Tibial artery (tissue), 4 donors: ENCODE measurements around the gene KCTD1.

ENCODE experiments used
- DNase-seq, 2 donors: peaks; one replicate each; pipeline ENCODE4 v3.0.0-alpha.2; 2019
- H3K27ac ChIP-seq, 2 donors: fragments of 200-600 bp; sonication (generic) in 1 of 2; 1 replicate in 1 of 2; 2 replicates in 1 of 2; pipeline ENCODE4 v1.5.1; 2018 to 2019; ENCODE audit warnings: mild to moderate bottlenecking in 1 of 2
- H3K27me3 ChIP-seq, 2 donors: fragments of 200-600 bp; sonication (generic) in 1 of 2; one replicate each; pipeline versions ENCODE4 v1.5.1 to v1.6.0; 2016 to 2019
- H3K36me3 ChIP-seq, 3 donors: fragments of 200-600 bp; sonication (generic) in 2 of 3; one replicate each; pipeline ENCODE4 v1.5.1; 2016 to 2019; ENCODE audit warnings: mild to moderate bottlenecking in 2 of 3
- H3K4me1 ChIP-seq, 4 donors: fragments of 200-600 bp; sonication (generic) in 2 of 4; 1 replicate in 3 of 4; 2 replicates in 1 of 4; pipeline ENCODE4 v1.5.1; 2016 to 2019
- H3K4me3 ChIP-seq, 2 donors: fragments of 200-600 bp; sonication (generic) in 1 of 2; 1 replicate in 1 of 2; 2 replicates in 1 of 2; pipeline ENCODE4 v1.5.1; 2018 to 2019; ENCODE audit warnings: mild to moderate bottlenecking in 2 of 2
- H3K9me3 ChIP-seq, 3 donors: fragments of 200-600 bp; sonication (generic) in 1 of 3; one replicate each; pipeline ENCODE4 v1.5.1; 2016 to 2019
- CTCF ChIP-seq, 2 experiments: fragments of 200-600 bp in 1 of 2; fragments of 450-650 bp in 1 of 2; IDR thresholded peaks; one replicate each; pipeline ENCODE4 v1.5.1; 2017 to 2019; ENCODE audit warnings: antibody characterized with exemption in 2 of 2, mild to moderate bottlenecking in 1 of 2, moderate library complexity in 1 of 2
- intact Hi-C: fragments of 100-400 bp; cut with DNase I; formaldehyde crosslinking; loops from one replicate; pipeline ENCODE4 v1.15.0; 2023; ENCODE audit warnings: low total_unique reads

The KCTD1 gene

GRCh38 chr18:26548415-26549262, at the start of gene KCTD1:
Gene KCTD1 (minus strand): TSS chr18:26548553. CDS start chr18:26548536, 17 bp downstream.
- no peak for TF ChIP-seq CTCF (IDR thresholded peaks at IDR 0.05)
- H3K4me1 ChIP-seq: peaks cover 0 to 51% (median 30%) of the 10 kb centered on the region in 4 donors
- H3K27me3 ChIP-seq: no peaks in the 10 kb centered on the region
- H3K9me3 ChIP-seq: no peaks in the 10 kb centered on the region
- no peaks in the 10 kb centered on the region for H3K36me3 ChIP-seq
- peak; percentile 72 to 83 for DNase-seq
- intact Hi-C loops: loop anchor here (2.0 to 10.0 kb wide), 2 partner anchors 108 to 164 kb away; no protein-coding TSS in a partner anchor
- H3K27ac ChIP-seq: peak within 1 kb of the TSS; percentile 85 to 93
- peak within 1 kb of the TSS; percentile 77 to 91 for H3K4me3 ChIP-seq

GRCh38 chr18:26593365-26594320, 45.3 kb upstream of the KCTD1 start:
- H3K9me3 ChIP-seq: no peaks in the 10 kb centered on the region
- DNase-seq: no peak
- H3K27me3 ChIP-seq: no peaks in the 10 kb centered on the region
- H3K4me1 ChIP-seq: no peaks in the 10 kb centered on the region
- no peak overlapping the region for H3K27ac ChIP-seq
- no peak overlapping the region for H3K4me3 ChIP-seq
- intact Hi-C loops: no loop called here
- no peak for TF ChIP-seq CTCF (IDR thresholded peaks at IDR 0.05)
- no peaks in the 10 kb centered on the region for H3K36me3 ChIP-seq

- Histone ChIP-seq H3K27ac (no peak overlapping the region), H3K4me1 (no peaks in the 10 kb centered on the region), H3K27me3 (no peaks in the 10 kb centered on the region), H3K4me3 (no peak overlapping the region), H3K9me3 (no peaks in the 10 kb centered on the region), H3K36me3 (no peaks in the 10 kb centered on the region)
- no peak for TF ChIP-seq CTCF (IDR thresholded peaks at IDR 0.05)
- intact Hi-C loops: no loop called here
- DNase-seq: no peak
These were observed 36.4 kb upstream of the KCTD1 start for GRCh38 chr18:26584745-26585144.

- no peaks in the 10 kb centered on the region for H3K36me3 ChIP-seq
- intact Hi-C loops: no loop called here
- no peak overlapping the region for H3K4me3 ChIP-seq
- no peak for DNase-seq
- H3K9me3 ChIP-seq: no peaks in the 10 kb centered on the region
- no peaks in the 10 kb centered on the region for H3K27me3 ChIP-seq
- no peak for TF ChIP-seq CTCF (IDR thresholded peaks at IDR 0.05)
- H3K4me1 ChIP-seq: peaks cover 0 to 9% (median 2%) of the 10 kb centered on the region in 4 donors
- no peak overlapping the region for H3K27ac ChIP-seq
These were observed 31.7 kb upstream of the KCTD1 start for GRCh38 chr18:26579941-26580618.

GRCh38 chr18:26575865-26576217, 27.5 kb upstream of the KCTD1 start:
- no peaks in the 10 kb centered on the region for H3K36me3 ChIP-seq
- DNase-seq: no peak
- intact Hi-C loops: no loop called here
- no peak for TF ChIP-seq CTCF (IDR thresholded peaks at IDR 0.05)
- peak overlapping the region; percentile 48 for H3K4me3 ChIP-seq
- H3K4me1 ChIP-seq: peaks cover 0 to 14% (median 2%) of the 10 kb centered on the region in 4 donors
- no peaks in the 10 kb centered on the region for H3K27me3 ChIP-seq
- no peaks in the 10 kb centered on the region for H3K9me3 ChIP-seq
- H3K27ac ChIP-seq: peak overlapping the region in 1 of 2 donors; percentile 24
